HG03097 (cell line): ENCODE results near the gene ISG20.

Experiments used
- ATAC-seq: cut with Tn5 transposase; IDR thresholded peaks from one replicate; pipeline ENCODE4 v1.9.1; 2021; ENCODE audit not compliant: unreplicated experiment, low FRiP score

Gene ISG20

DNA sequence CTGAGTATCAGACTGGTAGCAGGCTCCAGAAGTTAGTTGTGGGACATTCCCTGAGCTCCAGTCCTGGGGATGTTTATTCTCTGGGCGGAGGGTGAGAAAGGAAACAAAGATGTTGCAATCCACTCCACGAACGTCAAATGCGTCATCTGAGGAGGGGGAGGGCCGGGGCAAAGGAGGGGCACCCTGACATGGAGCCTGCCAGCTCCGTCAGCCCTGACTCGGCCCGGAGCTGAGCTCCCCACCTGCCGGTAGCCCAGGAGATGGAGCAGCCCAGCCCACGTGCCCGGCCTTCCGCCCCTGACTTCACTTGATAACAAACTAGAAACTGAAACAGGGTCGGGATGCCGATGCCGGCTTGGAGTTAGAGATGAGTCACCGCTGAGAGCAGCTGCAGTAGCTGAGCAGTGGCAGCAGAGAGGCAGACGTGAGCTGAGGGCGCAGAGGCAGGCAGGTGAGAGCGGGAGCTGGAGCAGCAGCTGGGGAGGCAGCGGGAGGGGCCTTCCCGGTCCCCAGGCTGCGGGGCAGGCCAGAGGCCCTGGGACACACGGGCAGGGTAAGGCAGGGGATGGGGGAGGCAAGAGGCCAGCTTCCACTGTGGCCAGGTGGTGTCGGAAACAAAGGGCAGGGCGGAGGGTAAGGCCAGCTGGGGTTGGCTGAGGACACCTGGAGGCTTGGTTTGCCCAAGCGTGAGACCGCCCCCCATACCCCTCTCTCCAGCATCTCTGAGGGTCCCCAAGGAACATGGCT, at the start of gene ISG20:
TSS of gene ISG20 (plus strand) at position 391 of the 747 bp plus-strand sequence. CDS start at position 742, 351 bp downstream.
- ATAC-seq: peak; percentile 68

DNA sequence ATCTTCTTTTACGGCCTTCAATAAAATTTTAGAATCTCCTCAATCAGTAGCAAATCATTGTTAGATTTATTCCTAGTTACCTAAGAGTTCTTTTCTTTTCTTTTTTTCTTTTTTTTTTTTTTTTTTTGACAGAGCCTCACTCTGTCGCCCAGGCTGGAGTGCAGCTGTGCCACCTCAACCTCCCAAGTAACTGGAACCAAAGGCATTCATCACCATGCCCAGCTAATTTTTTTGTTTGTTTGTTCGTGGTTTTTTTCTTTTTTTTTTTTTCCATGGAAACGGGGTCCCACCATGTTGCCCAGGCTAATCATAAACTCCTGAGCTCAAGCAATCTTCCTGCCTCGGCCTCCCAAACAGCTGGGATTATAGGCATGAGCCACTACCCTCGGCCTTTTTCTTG, 48.1 kb upstream of the ISG20 start:
- no peak for ATAC-seq

DNA sequence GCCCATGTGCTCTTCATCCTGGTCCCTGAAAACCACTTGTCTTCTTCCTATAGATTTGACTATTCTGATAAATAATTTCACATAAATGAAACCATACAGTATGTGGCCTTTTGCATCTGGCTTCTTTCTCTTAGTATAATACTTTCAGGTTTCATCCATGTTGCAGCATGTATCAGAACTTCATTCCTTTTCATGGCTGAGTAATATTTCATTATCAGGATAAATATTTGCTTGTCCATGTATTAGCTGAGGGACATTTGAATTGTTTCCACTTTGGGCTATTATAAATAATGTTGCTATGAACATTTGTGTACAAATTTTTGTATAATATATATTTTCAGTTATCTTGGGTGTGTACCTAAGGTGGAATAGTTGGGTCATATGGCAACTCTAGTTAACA, 47.4 kb upstream of the ISG20 start:
- no peak for ATAC-seq

DNA sequence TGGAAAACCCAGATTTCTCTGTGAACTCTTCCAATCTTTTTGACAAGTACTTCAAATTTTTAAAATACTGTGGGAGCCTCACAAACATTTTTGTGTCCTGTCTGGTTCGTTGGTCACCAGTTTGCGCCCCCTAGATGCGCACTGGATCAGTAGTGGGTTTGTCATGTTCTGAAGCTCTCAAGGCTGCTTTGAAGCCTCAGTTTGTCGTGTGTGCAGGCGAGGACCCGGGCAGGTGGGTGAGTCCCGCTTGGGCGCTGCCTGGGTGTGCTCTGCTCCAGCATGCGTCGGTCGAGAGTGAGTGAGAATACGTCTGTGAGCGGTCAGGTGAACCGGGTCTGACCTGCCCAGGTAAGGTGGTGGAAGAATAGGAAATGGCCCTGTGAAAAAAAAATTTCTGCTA, 34.9 kb upstream of the ISG20 start:
- ATAC-seq: no peak

DNA sequence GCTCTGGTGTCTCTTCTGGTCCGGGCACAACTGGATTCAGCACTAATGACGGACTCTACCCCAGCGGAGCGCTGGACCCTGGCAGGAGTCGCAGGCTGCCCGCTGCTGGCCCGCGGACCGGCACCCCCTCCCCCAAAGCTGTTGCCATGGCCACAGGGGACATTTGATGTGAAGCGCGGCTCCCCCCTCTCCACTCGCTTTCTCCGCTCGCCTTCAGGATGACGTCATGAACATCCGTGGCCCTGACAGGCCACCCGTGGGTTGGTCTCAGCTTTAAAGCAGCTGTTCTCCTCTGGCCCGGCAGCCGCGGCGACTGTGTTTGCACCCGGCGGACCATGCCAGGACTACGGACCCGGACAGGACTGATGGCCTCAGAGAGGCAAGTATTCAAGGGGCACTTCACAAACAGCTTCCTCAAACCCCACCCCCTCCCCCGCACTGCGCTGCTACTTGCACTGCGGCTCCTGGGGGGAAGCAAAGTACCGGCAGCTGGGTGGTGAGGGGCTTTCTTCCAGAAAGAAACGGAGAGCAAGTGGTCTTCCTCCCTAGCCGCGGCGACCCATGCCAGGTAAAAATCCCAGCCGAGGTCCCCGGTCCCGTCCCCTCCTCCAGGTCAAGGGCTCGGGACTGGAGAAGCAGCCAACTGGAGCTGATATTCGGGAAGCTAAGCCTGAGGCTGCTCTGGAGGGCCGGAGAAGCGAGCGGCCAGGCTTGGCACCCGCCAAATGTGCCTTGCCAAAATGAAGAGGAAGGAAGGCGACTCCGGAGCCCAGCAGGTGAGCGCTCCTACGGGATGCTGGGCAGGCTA, 34.2 kb upstream of the ISG20 start:
- no peak for ATAC-seq

DNA sequence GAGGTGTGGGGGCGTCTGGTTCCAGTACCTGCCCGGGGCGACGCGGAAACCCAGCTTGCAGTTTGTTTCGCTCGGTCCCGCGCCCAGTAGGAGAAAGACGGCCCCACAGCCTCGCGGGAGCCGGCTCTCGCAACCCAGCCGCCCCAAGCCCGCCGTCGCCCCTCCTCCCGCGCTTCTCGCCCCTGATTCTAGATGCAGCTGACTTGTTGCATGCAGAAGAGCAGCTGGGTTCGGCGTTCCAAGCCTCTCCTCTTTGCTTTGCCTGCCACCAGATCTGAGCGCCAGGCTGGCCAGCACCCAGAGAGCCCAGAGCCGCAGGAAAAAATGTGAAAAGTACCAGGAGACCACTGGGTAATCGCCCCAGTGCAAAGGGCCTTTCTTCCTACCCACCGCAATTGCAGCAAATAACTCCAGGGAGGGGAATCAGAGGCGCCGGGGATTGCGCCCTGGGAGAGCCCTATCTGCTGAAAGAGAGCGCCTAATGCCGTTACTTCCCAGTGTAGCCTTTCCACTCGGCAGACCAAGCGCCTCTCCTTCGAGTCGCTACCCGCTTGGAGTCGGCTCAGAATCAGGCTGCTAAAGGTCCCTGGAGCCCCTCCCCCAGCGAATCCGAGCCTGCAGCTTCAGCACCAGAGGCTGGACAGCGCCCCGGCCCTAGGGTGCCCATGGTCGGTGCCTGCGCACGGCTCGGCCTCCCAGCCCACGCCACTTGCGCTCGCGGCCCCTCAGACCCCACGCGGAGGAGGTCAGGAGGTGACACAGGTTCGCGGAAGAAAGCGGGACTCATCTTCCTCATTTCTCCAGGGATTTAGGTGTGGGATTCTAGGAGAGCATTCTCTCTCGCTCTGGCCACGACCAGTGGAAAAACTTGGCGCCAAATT, 33.4 kb upstream of the ISG20 start:
- ATAC-seq: no peak

DNA sequence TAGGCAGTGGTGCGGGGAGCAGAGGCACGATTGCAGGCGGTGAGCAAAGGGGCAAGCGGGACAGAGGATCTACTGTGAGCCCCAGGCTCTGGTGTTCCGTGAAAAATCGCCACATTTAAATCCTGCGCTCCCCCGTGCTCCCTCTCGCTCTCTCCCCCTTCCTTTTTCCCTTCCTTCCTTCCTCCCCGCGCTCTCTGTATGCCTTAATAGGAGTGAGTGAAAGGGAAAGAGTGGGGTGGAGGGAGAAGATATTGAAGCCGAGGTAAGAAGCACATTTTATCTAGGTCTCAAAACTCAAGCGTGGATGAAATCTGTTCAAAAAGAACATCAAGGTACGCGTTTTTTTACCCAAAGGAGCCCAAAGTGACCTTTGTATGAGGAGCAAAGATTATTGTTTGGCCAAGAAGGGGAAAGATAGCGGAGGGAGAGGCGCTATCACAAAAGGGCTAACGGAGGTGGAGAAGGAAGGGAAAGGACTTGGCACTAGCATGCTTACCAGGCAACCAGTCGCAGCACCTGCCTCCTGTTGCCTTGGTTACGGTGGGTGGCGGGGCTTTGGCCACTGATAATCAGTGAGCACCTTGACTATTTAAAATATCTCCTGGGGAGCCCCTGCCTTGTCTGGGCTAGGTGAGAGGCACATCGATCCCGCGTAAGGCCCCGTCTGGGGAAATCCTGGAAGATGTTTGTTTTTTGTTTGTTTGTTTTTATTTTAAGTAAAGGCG, 32.6 kb upstream of the ISG20 start:
- ATAC-seq: no peak

DNA sequence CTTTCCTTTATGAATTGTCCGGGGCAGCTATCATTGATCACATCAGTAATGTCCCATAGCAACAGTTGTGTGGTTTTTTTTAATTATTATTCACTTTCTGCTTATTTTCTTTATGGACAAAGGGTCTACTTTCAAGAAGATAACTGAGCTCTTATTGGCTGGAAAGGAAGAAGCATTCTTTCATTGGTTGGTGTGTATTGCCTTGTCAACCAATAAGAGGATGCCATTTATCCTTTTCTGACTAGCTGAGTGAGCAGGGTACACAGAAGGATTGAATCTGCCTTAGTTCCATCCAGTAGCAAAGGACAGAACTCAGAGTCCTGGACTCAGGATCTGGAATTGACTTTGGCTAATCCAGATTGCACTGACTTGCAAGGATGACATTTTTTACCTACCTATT, 30.9 kb upstream of the ISG20 start:
- no peak for ATAC-seq

DNA sequence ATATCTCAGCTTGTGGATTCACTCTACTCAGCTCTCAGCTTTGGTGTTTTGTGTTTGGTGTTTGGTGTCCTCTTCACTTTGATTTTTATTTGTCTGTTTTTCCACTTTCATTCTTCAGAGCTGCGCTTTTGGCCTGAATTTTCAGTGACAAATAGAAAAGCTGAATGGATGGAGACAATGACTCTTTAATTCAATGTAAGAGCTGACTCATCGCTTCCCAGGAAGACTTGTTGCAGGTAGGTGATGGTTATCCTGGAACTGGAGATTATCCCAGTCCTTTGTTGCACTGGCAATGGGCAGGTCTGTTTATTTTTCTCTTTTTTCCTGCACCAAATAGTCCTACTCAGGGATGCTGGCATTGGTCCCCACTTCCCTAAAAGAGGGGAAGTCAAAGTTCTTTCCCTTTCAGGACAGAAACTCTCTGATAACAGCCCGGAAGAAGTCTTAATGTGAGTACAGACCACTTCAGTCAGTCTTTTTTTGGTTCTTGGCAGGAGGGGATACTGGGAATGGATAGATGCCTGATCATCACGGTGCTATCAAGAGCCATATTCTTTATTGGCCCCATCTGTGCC, 30.1 kb upstream of the ISG20 start:
- ATAC-seq: no peak

DNA sequence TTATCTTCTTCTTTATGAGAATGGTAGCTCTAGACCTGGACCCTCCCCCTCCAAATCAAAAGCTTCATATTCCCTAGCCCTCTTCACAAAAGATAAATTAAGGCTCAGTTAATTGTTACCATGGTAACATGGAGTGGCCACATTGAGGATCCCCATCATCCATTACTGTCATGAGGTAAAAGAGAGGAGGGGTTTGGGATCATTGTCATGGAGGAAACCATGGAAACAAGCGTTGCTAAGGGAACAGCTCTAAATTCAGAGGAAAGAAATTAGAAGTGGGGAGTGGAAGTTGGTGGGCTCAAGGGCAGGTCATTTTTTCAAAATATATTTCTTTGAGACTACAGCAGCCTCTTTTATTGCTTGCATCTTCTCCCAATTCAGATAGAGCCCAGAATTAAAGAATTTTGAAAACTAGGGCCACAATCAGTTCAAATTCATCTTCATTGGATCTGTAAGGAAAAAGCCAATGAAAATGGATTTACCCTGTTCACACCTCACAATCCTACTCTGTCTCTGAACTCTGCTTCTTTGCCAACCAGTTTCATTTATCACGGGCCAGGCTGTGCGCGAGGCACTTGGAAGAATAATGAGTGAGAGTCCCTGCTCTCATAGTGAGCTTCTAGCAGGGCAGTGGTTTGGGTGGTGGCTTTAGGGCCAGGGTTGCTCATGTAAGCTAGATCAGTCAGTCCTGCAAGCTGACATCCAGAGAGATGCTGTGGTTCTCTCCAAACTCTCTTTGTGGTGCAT, 29.3 kb upstream of the ISG20 start:
- ATAC-seq: no peak

DNA sequence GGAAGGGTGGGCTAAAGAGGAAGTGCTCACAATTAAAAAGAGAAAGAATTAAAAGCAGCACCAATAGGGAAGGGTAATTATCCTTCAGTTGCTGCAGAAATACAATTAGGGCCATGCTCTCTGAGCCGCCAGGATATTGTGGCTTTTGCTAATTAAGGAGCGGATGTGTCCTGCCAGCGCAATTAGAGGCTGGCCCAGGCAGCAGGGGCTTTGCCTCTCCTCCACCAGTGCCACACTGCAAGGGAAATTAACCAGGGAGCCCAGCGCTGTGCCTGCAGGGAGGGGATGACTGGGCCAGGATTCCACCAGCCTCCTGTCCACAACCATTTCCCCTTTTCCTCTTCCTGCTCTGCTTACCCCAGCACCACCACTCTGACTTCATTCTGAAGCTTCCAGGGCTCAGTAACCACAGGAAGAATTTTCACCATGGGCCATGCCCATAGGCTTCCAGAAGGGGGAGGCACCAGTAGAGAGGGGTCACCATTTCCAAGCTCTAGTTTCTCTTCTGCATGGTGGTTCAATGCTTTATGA, 28.1 kb upstream of the ISG20 start:
- ATAC-seq: no peak

DNA sequence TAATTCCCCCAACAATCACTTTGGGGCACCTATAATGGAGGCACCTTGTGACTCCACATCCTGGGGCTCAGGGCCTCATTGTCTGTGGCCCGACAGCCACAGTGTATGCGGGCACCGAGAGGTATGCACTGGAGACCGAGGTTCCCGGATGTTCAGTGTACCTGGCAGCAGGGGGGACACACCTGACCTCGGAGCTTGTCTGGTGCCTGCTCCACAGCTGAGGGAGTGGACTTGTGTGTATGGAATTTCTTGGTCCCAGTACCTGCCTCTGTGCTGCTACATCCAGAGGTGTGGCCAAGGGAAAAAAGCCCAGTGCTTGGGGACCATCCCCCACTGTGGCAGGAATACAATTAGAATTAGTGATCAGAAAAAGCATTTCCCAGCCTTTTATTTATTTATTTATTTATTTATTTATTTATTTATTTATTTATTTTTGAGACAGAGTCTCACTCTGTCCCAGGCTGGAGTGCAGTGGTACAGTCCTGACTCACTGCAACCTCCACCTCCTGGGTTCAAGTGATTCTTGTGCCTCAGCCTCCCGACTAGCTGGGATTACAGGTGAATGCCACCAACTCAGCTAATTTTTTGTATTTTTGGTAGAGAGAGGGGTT, 26.5 kb upstream of the ISG20 start:
- no peak for ATAC-seq

DNA sequence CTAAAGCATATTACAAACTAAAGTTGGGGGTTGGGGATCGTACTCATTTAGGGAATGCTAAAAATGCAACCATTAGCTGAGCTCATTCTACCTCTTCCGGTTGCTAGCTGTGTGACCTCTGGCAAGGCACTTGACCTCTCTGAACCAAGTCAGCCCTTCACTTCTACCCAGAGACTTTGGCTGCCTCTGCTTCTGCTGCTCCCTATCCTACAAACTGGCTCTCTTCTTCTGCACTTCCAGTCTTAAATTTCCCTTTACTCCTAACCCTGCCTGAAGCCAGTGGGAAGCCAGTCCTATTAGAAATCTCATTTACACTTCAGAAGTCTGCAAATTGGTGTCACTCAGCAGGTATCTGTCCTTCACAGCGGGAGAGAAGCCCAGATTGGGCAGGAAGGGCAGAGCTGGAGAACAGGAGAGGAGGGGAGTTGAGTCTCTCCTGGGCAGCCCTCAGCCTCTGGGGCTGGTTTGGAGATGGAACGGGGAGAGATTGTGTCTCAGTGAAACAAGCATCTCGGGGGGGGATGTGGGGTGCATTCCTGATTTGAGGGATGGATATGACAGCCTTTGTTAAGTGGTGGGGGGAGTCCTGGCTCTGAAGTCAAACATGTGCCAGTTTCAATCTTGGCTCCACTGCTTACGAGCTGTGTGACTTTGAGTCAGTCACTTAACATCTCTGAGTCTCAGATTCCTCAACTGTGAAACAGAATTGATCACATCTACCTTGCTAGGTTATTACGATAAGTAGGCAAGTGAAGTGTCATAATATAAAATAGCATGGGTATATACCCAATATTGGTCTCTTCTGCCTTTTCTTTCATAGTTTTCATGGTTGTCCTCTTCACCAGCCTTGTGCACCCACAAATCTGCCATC, 25.5 kb upstream of the ISG20 start:
- no peak for ATAC-seq

DNA sequence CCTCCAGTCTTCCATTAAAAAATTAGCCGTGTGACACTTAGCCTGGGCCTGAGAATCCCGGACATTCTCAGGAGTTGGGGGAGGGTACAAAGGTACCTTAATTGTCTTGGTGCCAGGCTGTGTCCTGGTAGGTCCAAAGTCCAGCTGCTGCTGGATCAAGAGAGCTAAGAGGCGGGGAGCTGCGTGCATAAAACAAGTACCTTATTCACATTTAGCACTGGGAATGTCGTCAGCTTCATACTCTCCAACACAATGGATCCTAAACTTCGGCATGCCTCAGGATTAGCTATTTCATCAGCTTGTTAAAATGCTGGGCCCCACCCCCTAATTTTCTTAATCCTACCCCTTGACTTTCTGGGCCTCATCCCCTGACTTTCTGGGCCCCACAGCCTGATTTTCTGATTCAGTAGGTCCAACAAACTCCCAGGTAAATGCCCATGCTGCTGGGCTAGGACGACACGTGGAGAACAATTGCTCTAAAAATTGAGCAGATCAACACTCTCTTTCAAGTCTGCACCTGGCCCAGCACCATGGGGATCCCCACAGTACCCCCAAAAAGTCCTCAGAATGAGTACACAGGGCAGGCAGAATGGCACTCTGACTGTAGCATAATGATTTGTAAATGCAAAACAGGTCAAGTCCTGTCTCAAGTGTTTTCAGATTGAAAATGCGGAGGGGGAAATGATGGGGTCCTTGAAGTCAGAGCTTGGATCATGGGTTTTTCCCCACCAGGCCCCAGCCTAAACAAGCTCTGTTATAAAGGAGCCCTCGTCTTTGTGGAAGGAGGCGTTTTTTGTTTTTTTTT, 23.3 kb upstream of the ISG20 start:
- ATAC-seq: no peak

DNA sequence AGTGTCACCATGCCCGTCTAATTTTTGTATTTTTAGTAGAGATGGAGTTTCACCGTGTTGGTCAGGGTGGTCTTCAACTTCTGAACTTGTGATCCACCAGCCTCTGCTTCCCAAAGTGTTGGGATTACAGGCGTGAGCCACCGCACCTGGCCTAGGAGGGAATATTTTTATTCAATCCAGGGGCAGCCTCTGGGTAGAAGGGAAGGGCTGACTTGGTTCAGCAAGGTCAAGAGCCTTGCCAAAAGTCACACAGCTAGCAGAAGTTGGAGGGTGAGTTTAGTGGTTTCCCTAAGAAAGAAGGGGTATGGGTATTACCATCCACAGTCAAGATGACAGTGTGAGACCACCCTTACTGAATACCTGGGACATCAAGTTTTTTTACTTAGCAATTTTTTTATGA, 22.6 kb upstream of the ISG20 start:
- no peak for ATAC-seq

DNA sequence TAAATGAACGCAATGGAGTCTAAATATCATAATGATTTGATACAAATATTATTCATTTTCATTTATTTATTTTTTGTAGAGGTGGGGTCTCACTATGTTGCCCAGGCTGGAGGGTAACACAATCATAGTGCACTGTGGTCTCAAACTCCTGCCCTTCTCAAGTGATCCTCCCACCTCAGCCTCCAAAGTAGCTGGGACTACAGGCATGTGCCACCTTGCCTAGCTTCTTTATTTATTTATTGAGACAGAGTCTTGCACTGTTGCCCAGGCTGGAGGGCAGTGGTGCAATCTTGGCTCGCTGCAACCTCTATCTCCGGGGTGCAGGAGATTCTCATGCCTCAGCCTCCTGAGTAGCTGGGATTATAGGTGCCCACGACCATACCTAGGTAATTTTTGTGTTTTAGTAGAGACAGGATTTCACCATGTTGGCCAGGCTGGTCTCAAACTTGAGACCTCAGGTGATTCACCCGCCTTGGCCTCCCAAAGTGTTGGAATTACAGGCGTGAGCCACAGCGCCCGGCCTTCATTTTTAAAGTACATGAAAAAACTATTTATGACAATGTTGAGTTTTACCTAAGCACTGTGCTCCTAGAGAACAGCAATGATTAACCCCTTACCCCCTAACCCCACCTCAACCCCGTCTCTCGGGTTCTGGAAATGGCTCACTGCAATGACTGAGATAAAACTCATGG, 21.6 kb upstream of the ISG20 start:
- no peak for ATAC-seq
